HG02840 (cell line): ENCODE results near the gene WNT9A.
"Not testable (repeated sequence)": the region's sequence is repeated elsewhere in the genome, so short reads cannot be mapped to it uniquely, and the experiment has no call there.

Experiments used
- ATAC-seq: cut with Tn5 transposase; IDR thresholded peaks from one replicate; pipeline ENCODE4 v1.9.1; 2021; ENCODE audit warnings: mild to moderate bottlenecking, moderate library complexity, moderate number of reproducible peaks; ENCODE audit not compliant: unreplicated experiment, low FRiP score

The WNT9A gene

DNA sequence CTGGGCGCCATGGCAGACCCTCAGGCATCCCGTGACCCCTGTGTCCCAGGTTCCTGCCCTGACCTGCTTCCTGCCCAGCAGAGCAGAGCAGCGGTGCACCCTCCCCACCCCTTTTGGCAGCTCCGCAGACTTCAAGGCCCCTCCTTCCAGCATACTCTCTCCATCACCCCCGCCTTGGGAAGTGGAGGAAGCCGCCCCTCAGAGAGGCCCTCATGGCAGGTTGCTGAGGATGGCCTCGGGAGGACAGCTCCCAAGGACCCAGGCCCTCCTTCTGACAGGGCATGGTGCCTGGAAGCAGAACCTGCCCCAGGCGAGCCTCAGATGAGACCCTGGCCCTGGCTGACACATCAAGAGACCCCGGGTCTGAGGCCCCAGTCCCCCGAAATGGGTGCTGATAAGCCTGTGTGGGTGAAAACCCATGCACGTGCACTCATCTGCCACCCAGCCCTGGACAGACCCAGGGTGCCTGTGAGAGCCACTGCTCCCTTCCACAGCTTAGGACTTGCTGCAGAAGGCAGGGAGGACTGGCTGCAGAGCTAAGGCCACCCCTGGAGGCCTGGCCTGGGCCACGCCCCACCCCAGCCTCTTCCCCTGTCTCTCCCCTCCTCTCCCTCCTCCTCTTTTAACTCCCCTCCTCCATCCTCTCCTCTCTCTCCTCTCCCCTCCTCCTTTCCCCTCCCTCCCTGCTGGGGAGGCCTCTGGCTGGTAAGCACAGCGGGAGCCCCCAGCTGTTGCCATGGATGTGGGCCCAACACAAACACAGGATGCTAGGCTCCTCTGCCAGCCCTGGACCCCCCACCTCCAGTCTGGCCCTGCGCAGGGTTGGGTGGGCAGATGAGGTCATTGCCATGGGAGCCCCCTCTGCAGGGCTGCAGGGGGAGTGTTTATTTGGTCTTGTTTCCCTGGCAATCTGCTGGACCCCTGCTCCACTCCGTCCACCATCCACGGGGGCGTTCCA is 33.7 kb downstream of the WNT9A start:
- ATAC-seq, result no peak

DNA sequence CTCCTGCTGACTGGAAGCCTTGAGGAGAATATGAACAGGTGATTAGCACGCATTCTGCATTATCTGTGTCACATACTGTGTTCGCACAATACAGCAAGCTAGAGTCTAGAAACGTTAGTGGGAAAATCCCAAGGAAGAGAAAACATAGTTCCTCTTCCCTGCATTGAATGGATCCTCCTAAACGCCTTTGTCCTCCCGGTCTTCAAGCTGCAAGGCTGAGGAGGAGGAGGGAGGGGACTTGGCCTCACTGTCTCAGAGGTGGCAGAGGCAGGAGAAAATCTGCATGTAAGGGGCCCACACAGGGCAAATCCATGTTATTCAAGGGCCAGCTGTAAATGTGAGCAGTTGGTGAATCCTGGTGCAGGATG is 34.4 kb downstream of the WNT9A start:
- no peak for ATAC-seq

DNA sequence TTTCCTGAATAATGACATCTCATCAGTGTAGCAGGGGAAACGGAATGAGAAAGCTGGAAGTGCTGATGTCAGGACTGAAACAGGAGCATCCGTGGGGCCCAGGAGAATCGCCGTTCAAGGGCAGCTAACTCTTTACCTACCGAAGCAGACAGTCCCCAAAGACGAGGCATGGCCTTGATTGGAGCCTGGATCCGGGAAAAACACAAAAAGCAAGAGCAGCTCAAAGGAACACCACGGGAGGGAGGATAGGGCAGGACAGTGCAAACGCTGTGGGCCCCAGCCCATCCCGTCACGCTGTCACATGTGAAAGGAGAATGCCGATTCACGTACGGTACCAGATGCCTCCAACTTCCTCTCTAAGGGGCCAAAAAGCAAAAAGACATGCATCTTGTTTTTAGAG is 34.9 kb downstream of the WNT9A start:
- no peak for ATAC-seq

DNA sequence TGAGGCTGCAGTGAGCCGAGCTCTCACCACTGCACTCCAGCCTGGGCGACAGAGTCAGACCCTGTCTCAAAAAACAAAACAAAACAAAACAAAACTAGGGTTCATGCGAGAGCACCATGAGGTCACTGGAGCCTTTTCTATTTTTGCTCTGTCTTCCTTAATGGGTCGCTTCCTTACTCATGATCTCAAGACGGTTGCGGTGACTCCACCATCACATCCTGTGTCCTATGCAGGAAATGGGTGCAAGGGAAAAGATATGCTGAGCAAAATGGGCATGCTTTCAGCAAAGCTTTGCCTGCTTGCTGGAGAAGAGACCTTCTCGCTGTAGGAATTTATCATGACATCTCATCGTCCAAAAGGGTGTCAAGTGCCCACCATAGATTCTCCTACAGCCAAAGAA is 36.4 kb downstream of the WNT9A start:
- no peak for ATAC-seq

DNA sequence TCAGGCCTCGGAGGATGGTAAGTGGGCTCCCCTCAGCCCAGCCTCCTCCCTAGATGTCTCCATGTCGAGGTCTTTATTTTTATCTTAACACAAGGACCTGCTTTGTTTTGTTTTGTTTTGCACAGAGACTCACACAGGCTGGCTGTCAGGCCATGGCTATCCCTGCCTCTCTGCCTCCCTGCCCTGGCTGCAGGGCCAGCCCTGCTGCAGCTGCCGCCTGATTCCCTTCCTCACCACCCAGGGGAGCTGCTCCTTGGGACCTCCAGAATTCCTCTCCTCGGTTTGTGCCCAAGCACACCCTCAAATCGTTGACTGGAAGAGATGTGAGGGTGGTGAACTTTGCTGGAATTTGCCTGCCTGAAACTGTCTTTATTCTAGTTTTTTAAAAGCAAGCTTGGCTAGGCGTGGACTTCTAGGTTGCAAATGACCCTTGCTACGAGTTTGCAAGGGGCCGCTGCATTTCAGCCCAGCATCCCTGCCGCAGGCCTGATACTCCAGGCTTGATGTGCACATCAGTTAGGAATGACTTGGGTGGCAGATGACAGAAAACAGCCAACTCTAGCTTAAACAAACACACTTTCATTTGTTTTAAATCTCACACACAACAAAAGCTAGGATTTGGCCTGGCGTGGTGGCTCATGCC is 37.1 kb downstream of the WNT9A start:
- no peak for ATAC-seq

DNA sequence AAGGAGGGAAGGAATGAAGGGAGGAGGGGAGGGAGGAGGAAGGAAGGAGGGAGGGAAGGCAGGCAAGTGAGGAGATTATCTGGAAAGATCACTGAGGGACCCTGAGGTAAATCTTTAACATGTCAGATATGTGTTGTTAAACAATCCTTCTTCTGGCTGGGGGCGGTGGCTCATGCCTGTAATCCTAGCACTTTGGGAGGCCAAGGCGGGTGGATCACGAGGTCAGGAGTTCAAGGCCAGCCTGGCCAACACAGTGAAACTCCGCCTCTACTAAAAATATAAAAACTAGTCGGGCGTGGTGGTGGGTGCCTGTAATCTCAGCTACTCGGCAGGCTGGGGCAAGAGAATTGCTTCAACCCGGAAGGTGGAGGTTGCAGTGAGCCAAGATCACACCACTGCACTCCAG is 37.8 kb downstream of the WNT9A start:
- ATAC-seq, result not testable (repeated sequence)

DNA sequence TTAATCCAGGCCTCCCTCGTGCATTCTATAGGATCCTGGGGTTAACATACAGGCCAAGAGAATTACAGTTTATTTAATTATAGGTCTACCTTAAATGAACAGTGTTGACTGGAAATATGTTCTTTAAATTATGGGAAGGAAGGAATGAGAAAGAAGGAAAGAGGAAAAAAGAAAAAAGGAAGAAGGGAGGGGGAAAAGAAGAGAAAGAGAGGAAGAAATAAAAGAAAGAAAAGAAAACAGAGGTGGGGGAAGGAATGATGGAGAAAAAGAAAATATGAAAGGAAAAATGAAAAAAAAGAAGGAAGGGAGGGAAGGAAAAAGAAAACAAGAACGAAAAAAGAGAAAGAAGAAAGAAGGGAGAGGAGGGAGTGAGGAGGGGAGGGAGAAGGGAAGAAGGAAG is 38.5 kb downstream of the WNT9A start:
- ATAC-seq, result no peak

DNA sequence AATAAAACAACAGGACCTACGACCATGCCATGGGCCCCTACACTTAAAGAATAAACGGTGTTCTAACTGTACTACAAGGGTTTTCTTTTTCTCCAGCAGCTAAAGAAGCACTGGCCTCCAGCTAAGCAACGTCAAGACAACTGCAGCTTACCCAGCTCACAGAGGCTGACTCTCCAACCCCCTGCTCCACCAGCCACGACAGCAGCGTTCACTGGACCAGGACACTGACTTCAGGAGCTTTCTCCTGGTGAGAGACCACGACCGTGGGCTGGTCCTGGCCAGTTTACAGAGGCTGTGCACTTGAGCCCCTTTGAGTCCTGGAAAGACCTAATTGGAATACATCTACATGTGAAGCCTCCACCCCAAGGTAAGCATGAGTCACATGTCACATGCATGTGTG is 39.4 kb downstream of the WNT9A start:
- no peak for ATAC-seq

DNA sequence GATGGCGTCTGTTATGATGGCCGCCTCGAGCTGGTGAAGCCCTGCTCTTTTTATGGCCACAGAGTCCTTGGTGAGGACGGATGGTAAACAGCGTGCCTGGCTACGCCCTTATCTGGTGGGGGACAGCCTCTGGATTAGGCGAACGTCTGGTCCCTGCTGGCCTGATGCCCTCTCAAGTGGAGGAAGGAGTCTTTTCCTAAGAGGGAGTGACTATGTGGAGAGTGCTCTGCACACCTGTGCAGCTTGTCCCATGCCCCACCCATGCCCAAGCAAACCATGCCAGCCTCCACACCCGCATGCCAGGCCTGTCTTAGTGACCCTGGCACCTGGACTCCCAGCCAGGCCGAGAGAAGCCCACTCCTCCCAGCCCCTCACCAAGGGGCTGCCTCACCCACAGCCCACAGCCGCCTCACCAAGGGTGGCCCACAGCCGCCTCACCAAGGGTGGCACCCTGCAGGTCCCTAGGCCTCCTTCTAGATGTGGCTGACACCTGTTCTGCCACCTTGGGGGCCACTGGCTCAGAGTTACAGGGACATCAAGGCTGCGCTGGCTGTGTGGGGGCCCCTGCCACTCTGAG is 40.2 kb downstream of the WNT9A start:
- ATAC-seq, result no peak

DNA sequence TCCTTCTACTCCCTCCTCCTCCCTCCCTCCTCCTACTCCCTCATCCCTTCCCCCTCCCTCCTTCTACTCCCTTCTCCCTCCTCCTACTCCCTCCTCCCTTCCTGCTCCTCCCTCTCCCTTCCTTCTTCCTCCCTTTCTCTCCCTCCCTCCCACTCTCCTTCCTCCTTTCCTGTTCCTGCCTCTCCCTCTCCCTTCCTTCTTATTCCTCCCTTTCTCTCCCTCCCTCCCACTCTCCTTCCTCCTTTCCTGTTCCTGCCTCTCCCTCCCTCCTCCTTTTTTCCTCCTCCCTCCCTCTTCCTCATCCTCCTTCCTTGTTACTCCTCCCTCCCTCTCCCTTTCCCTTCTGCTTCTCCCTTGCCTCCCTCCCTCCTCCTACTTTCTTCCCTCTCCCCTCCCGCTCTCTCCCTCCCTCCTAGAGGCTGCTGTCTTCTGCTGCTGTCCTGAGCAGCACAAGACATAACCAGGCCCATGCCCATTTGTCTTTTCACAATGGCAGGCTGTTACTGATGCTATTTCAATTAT is 41.1 kb downstream of the WNT9A start:
- no peak for ATAC-seq

DNA sequence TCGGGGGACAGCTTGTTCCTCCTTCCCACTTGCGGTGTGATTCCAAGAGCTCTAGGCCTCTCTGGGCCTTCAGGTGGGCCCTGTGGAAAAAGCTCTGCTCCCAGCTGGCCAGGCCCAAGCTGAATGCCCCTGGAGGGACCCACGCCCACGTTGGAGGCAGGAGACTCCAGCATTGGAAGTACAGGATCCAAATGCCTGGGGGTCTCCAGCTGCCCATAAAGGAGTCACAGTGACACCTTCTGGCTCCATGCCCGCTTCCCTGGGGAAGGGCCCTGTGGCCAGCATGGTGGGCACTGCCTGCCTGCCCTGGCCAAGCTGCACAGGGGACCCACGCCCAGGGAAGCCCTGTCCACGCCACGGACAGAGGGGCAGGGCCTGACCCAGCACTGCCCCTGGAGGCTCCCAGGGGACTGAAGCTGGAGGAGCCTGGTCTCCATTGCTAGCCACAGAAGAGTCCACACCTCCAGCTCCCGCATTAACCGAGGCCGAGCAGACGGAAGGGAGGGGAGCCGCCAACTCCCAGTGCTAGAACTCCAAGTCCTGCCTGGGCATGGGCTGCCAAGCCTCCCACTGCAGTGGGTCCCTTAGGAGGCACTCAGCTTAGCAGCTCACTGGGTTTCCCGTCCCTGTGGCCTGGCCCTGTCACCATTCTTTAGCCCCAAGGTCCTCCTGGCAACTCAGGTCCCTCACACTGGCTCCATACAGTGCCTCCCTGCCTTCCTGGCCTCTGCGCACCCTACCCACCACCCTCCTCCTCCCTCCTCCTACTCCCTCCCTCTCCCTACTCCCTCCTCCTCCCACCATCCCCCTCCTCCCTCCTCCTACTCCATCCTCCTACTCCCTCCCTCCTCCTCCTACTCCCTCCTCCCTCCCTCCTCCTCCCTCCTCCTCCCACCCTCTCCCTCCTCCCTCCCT is 41.9 kb downstream of the WNT9A start:
- ATAC-seq, result no peak

DNA sequence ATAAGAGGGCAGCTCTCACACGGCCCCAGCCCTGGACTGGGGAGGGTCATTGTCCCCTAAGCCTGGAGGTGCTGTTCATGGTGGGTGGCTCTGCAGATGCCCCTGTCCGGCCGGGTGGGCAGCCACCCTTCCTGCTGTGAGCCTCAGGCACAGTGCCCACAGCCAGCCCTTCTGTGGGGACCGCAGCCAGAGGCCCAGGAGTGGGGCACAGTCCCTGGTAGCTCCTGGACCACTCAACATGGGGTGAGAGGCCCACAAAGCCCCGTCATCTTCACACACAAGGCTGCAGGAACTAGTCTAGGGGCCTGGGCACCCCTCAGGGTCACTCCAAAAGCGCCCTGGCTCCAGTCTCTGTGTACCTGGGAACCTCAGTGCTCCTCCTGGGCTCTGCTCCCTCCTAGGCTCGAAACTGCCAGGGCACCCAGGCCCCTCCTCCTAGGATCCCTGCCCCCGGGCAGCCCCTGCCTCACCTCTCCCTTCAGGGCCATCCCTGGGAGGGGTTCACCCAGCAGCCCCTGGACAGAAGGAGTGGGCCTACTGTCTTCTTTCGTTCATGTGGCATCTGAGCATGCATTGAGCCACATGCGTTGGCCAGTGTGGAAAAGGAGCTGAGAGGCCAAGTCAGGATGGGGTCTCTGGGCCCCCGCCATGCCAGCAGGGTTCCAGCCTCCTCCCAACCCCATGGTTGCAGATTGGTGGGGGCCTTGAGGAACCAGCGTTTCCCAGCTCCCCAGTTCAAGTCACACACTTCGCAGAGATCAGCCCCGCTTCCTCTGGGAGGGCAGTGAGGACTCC is 43.0 kb downstream of the WNT9A start:
- ATAC-seq, result no peak

DNA sequence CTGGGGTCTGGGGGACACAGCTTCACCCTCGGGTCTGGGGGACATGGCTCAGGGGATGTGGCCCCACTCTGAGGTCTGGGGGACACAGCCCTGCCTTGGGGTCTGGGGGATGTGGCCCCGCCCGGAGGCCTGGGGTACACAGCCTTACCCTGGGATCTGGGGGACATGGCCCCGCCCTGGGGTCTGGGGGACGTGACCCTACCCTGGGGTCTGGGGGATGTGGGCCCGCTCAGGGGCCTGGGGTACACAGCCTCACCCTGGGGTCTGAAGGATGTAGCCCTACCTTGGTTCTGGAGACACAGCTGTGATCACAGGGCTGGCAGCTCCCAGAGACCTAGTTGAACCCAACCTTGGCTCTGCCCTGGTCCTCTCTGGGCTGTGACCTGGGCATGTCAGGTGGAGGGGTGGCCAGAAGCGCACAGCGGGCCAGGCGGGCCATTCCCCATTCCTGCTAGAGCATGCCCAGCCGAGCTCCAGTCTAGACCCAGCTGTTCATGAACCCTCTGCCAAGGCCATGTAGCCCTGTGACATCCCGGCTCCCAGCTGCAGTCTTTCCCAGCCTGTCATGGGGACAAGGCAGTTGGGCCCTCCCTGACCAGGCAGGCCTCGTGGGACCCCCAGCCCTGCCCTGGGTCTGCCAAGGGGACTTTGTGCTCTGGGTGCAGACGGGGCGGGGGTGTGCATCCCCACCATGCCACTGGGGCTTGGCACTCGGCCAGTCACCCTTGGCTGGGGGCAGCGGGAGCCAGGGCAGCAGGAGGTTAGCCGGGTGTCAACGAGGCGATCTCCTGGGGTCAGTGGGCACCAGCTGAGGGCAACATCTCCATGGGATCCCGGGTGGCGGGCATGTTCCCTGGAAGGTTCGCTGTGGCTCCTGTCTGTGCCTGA is 43.9 kb downstream of the WNT9A start:
- no peak for ATAC-seq

DNA sequence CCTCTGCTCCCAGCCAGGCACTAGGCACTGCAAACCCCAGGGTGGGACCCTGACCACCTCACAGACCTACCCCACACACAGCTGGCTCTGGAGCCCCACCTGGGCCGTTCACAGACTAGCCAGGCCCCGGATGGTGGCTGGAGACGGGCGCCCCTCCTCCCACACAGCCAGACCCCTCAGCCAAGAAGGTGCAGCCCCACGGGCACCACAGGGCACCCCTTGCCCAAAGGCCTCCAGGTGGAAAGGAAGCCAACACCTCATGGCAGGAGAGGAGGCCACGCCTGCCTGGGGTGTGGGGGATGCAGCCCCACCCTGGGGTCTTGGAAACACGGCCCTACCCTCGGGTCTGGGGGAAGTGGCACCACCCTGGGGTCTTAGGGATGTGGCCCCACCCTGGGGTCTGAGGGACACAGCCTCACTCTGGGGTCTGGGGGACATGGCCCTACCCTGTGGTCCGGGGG is 44.6 kb downstream of the WNT9A start:
- ATAC-seq, result no peak

DNA sequence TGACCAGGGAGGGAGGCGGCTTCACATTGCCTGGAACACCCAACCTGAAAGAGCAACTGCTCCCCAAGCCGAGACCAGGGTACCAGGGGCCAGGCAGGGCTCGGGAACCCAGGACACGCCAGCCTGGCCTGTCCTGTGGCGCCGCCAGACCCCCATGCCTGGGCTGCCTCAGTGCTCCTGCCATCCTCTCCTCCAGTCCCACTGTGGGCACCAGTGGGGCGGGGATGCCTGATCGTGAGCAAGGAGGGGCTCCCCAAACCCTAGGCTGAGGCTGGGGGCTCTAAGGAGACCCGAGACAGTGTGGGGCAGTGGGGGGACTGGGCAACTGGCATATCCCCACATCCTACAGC is 45.1 kb downstream of the WNT9A start:
- no peak for ATAC-seq

DNA sequence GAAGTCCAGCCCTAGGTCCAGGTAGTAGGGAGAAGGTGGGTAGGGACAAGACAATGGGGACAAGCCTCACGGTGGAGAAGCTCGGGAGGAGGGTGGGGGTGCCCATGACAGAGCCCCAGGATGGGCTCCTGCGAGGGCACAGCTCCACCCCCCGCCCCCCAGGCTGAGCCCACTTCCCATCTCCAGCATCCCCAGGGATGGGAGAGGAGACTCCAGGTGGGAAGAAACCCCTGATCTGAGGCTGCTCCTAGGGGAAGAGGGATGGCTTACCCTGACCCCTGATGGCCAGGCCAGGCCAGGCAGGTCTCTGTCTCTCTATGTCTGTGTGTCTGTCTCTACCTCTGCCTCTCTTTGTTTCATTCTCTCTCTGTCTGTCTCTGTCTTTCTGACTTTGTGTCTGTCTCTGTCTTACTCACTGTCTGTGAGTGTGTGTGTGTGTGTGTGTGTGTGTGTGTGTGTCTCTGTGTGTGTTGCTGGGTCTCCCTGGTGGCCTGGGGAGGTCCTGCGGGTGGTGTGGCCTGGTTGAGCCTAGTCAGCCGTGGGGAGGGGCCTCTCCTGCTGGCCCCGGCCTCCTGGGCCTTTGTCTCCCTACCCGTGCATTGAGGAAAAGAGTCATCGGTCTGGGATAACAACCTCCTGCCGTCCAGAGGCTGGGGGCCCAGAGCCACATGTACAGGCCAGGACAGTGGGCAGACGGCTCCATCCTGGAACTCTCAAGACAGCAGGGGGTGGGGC is 45.7 kb downstream of the WNT9A start:
- no peak for ATAC-seq

DNA sequence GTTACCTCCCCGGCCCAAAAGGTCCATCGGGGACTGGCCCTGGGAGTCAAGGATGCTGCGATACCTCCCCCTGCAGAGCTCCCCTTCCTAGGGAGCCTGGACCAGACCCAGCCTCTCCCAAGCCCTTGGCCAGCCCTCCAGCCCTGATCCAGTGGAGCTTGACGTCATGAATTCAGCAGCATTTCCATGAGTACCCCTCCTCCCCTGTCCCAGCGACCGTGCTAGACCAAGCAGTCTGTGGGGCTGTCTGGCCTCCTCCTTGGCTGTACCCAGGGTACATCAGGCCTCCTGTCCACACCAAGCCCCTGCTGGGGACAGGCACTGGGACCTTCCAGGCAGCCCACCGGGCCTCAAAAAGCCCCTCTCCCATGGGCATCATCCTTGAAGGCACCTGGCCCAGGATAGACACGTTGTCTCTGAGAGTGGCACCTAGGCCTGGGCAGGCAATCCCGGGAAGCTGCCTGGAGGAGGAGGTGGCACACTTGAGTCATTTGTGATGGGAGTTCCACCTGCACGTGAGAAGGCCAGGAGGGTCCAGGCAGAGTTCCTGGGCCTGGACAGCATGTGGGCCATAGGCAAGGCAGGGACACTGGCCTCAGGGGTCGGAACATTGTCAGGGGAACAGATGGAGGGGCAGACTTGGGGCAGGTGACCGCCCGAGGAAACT is 46.4 kb downstream of the WNT9A start:
- ATAC-seq, result no peak
